Naive thymus-derived CD8-positive, alpha-beta T cell (primary cell): ENCODE measurements around the gene CCL3. TPM values are rescaled to one million over a fixed set of nuclear protein-coding genes. Genes with fewer than 3 reads are reported as not detected.
"Not testable (repeated sequence)": the region's sequence is repeated elsewhere in the genome, so short reads cannot be mapped to it uniquely, and the experiment has no call there.

Source experiments
- ATAC-seq, 2 donors: fragments of 150-1000 bp; cut with Tn5 transposase in 1 of 2; sonication (Bioruptor Pico), chemical (Tn5 transposase) in 1 of 2; 1 replicate in 1 of 2; 2 replicates in 1 of 2; pipeline ENCODE4 v1.10.0; 2021; ENCODE audit warnings: mild to moderate bottlenecking in 2 of 2, moderate library complexity in 2 of 2
- POLR2A ChIA-PET: fragments of 350-600 bp; sonication (Branson Sonifier 250); formaldehyde crosslinking; loops from one replicate; lab custom pipeline; 2021; ENCODE audit warnings: antibody characterized with exemption; lab: Charles Lee
- DNase-seq, 10 donors: peaks; one replicate each; pipeline versions ENCODE4 v3.0.0 to v3.0.0-alpha.2; 2020 to 2022
- H3K27ac Mint-ChIP-seq, 10 donors: one replicate each; pipeline ENCODE4 v1.8.0; 2020 to 2022; ENCODE audit warnings: mild to moderate bottlenecking in 10 of 10, mixed read lengths in 10 of 10, moderate library complexity in 4 of 10, inconsistent platforms in 1 of 10
- H3K27me3 Mint-ChIP-seq, 5 donors: one replicate each; pipeline ENCODE4 v1.8.0; 2021 to 2022; ENCODE audit warnings: mixed read lengths in 5 of 5
- H3K36me3 Mint-ChIP-seq, 3 donors: one replicate each; pipeline ENCODE4 v1.8.0; 2020 to 2022; ENCODE audit warnings: mixed read lengths in 3 of 3, mild to moderate bottlenecking in 2 of 3, inconsistent platforms in 1 of 3
- H3K4me1 Mint-ChIP-seq, 4 donors: one replicate each; pipeline ENCODE4 v1.8.0; 2021 to 2022; ENCODE audit warnings: mixed read lengths in 4 of 4
- H3K4me3 Mint-ChIP-seq, 10 donors: one replicate each; pipeline ENCODE4 v1.8.0; 2020 to 2022; ENCODE audit warnings: mild to moderate bottlenecking in 10 of 10, mixed read lengths in 10 of 10, moderate library complexity in 6 of 10, inconsistent platforms in 1 of 10
- H3K9me3 Mint-ChIP-seq, 9 donors: one replicate each; pipeline ENCODE4 v1.8.0; 2020 to 2022; ENCODE audit warnings: mixed read lengths in 9 of 9, mild to moderate bottlenecking in 3 of 9, inconsistent platforms in 1 of 9, moderate library complexity in 1 of 9
- polyA plus RNA-seq, 3 donors: library from polyadenylated mRNA; unstranded; fragments of 300-500 nt; fragmentation: Illumina TruSeq; gene quantifications; one replicate each; pipeline ENCODE4 v1.2.3, GENCODE V29; 2021
- total RNA-seq, 8 experiments: library from RNA in 2 of 8; stranded (reverse) in 2 of 8; gene quantifications; one replicate each; pipeline ENCODE4 v1.2.3 and lab custom pipeline; 2021 to 2026

CCL3 gene
- total and polyA plus RNA-seq, 5 experiments from 2014 or later = 1.6 to 10.9 (median 2.6) TPM; not detected in 2

DNA sequence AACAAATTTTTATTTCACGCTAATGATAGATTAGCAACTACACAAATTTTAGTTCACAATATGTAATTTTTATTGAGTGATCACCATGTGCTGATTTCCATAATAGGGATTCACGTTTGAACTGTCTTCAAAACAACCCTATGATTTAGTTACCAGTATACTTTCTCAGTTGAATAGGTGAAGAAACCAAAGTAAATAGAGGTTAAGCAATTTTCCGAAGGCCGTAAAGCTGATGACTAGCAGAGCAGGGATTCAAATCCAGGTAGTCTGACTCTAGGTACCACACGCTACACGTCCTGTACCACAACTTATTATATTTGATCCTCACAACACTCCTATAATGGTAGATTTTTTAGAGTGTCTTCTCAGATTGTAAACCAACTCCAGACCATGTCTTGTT lies 2.8 kb upstream of the CCL3 start:
- ATAC-seq, DNase-seq, H3K27ac Mint-ChIP-seq, POLR2A ChIA-PET, H3K4me3 Mint-ChIP-seq, H3K36me3 Mint-ChIP-seq, H3K9me3 Mint-ChIP-seq: not testable (repeated sequence)
- peaks cover 4 to 70% (median 8%) of the 10 kb centered on the region in 4 donors for H3K4me1 Mint-ChIP-seq
- H3K27me3 Mint-ChIP-seq = peaks cover 8 to 37% (median 29%) of the 10 kb centered on the region in 5 donors

DNA sequence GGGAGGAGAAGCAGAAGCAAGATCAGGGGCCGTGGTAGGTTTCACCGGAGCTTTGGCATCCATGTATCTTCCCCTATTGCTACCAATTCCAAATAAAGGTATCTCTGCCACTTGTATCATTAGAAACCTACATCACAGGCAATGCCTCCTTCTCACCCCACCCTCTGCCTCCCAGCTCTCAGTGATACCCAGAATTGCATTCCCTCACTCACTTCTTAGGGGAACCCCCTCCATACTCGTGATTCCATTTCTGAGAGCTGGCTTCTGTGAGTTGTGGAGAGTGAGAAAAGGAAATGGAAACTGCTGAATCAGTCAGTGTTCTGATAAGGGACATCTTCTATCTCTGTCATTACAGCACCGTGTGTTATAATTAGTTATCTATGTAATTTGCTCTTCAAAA lies 2.3 kb upstream of the CCL3 start:
- H3K27me3 Mint-ChIP-seq = peaks cover 8 to 37% (median 29%) of the 10 kb centered on the region in 5 donors
- no peaks in the 10 kb centered on the region for H3K36me3 Mint-ChIP-seq
- peak overlapping the region in 1 of 10 donors; percentile 9 for H3K4me3 Mint-ChIP-seq
- H3K4me1 Mint-ChIP-seq = peaks cover 4 to 69% (median 8%) of the 10 kb centered on the region in 4 donors
- POLR2A ChIA-PET = no interaction called here
- DNase-seq (no peak), ATAC-seq (no peak)
- H3K27ac Mint-ChIP-seq = no peak overlapping the region
- peaks cover 0 to 3% (median 0%) of the 10 kb centered on the region in 9 donors for H3K9me3 Mint-ChIP-seq

DNA sequence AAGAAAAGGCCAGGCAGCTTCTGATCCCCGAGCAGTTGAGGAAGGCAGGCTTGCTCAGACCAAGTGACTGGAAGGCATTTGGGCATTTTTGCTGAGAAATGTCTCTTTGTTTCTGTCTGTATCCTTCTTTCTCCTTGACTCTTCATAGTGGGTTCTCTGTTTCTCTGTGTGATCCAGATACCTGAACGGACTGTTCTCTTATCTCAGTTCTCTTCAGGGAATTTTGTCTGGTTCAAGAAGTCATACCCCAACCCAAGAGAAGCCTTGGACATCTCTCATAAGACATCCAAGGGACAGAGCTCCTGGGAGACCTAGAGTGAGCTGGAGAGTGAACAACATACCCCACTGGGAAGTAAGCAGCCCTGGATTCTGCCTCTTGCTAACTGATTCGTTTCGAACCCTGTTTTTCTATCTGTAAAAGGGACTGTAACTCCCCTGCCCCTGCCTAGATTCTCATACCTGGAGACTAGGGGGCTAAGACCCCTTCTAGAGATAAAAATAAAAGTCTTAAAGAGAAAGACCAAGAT lies 541 bp downstream of the CCL3 start:
- POLR2A ChIA-PET = no interaction called here

DNA sequence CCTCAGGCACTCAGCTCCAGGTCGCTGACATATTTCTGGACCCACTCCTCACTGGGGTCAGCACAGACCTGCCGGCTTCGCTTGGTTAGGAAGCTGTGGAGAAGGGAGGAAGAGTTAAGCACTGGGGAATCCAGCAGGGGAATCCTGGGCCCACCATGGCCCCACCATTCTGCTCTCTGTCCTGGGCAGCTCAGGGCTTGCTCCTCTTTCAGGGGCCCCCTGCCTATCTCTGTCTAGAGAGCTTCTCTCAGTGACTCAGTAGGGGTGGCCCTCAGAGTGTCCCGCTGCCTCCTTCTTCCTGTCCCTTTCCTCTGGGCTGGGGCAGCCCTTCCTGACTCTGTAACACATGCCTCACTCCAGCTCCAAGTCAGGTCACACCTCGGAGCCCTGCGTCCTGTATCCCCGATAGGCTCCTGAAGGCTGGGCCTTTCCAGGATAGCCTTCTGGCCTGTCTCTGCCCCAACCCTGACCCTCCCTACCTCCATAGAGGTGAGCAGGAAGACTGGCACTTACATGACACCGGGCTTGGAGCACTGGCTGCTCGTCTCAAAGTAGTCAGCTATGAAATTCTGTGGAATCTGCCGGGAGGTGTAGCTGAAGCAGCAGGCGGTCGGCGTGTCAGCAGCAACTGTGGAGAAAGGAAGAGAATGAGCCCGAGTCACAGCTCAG lies 1.1 kb downstream of the CCL3 start:
- Mint-ChIP-seq H3K36me3 (no peaks in the 10 kb centered on the region), H3K27me3 (peaks cover 6 to 29% (median 25%) of the 10 kb centered on the region in 5 donors)
- POLR2A ChIA-PET = no interaction called here

More for the DNA sequence above, 541 bp downstream of the CCL3 start:
- Mint-ChIP-seq H3K9me3 (peaks cover 0 to 3% (median 0%) of the 10 kb centered on the region in 9 donors), H3K36me3 (no peaks in the 10 kb centered on the region), H3K27ac (peak overlapping the region in 3 of 10 donors; percentile 63 to 91 (median 82)), H3K4me1 (peaks cover 2 to 74% (median 8%) of the 10 kb centered on the region in 4 donors), H3K4me3 (peak overlapping the region in 2 of 10 donors; percentile 61 to 82), H3K27me3 (peaks cover 8 to 35% (median 29%) of the 10 kb centered on the region in 5 donors)
- DNase-seq (no peak), ATAC-seq (no peak)

DNA sequence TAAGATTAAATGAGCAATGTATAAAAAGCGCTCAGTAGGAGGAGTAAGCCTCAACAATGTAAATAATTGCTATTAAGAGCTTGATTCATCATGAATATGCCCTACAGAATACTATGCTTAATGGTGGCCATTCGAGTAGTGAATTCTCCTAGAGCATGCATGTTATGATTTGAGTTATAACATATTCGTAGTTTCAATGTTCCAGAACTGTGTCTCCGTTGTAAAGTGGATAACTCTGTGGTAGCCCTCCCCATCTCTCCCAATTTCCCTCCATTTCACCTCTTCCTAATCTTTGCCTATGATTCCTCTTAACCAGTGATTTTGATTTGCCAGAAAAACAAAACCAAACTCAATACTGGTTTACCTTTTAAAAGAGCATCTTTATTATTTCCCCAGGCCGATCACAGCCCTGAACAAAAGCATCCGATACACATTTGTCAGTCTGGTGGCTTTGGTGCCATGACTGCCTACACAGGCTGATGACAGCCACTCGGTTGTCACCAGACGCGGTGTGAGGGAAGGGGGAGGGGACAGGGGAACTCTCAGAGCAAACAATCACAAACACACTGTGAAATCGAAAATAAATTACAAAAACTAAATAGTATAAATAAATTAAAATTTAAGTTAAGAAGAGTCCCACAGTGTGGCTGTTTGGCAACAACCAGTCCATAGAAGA lies 1.9 kb downstream of the CCL3 start:
- DNase-seq, ATAC-seq, POLR2A ChIA-PET, H3K36me3 Mint-ChIP-seq, H3K9me3 Mint-ChIP-seq: not testable (repeated sequence)
- Mint-ChIP-seq H3K27ac (peak overlapping the region in 2 of 10 donors; percentile 47 to 91), H3K27me3 (peaks cover 6 to 25% (median 20%) of the 10 kb centered on the region in 5 donors), H3K4me1 (peaks cover 2 to 80% (median 11%) of the 10 kb centered on the region in 4 donors), H3K4me3 (peak overlapping the region in 2 of 10 donors; percentile 46 to 71)

More for the DNA sequence above, 1.1 kb downstream of the CCL3 start:
- peaks cover 0 to 78% (median 8%) of the 10 kb centered on the region in 4 donors for H3K4me1 Mint-ChIP-seq
- DNase-seq (no peak), ATAC-seq (no peak)
- peaks cover 0 to 3% (median 0%) of the 10 kb centered on the region in 9 donors for H3K9me3 Mint-ChIP-seq
- peak overlapping the region in 2 of 10 donors; percentile 82 to 91 for H3K27ac Mint-ChIP-seq
- peak overlapping the region in 2 of 10 donors; percentile 61 to 82 for H3K4me3 Mint-ChIP-seq

DNA sequence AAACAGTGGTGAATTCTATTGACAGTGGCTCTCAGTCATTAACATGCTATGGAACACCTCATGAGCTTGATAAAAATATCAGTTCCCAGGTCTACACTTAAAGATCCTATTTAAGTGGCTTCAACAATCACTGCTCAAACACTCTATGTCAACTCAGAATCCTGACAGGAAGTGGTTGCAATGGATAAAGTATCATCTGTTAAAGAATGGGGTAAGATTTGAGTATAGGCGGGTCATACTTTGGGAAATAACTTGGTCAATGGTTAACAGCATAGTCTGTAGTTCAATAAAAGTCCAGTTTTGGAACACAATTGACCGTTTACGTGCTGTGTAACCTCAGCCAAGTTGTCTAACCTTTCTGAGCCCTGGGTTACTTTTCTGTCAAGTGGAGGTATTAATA lies 2.5 kb downstream of the CCL3 start:
- H3K36me3 Mint-ChIP-seq, POLR2A ChIA-PET, H3K9me3 Mint-ChIP-seq, ATAC-seq, DNase-seq, H3K27ac Mint-ChIP-seq, H3K4me3 Mint-ChIP-seq: not testable (repeated sequence)
- H3K27me3 Mint-ChIP-seq = peaks cover 4 to 22% (median 20%) of the 10 kb centered on the region in 5 donors
- H3K4me1 Mint-ChIP-seq = peaks cover 6 to 80% (median 16%) of the 10 kb centered on the region in 4 donors

DNA sequence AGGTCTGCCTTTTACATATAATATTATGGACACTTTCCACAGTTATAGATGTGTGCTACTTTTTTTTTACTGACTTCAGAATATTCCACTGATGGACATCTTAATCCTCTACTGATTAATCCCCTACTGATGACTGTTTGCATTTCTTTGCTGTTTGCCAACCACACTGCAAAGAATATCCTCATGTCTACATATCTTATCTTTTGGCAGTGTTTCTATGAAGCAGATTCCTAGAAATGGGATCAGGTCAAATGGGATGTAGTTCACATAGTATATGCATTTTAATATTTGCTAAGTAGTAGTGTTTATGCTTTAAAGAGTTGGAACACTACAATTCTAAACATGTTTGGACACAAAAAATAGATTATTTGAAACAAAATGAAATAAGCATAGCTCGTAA lies 3.2 kb downstream of the CCL3 start:
- Mint-ChIP-seq H3K4me1 (peaks cover 9 to 80% (median 23%) of the 10 kb centered on the region in 4 donors), H3K27me3 (peaks cover 3 to 22% (median 19%) of the 10 kb centered on the region in 5 donors), H3K9me3 (peaks cover 0 to 3% (median 0%) of the 10 kb centered on the region in 9 donors), H3K4me3 (no peak overlapping the region), H3K27ac (no peak overlapping the region), H3K36me3 (no peaks in the 10 kb centered on the region)
- POLR2A ChIA-PET = no interaction called here
- ATAC-seq (no peak), DNase-seq (no peak)

DNA sequence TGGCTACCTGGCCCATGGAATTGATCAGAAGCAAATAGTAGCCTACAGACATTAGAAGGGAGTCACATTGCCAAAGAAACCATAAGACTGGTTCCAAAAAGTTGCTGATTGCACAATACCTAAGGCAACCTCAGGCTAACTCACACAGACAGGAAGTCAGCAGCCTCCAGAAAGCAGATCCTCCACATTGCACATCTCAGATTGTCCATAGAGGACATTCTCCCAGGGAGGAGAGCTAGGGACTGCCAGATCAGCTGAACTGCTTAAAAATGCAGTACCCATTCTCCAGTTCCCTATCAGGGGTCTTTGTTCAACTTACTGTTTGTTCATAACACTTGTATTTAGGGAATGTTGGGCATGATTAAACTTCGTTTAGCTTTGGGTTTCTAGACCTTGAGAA lies 4.2 kb downstream of the CCL3 start:
- Mint-ChIP-seq H3K27ac (peak overlapping the region in 1 of 10 donors; percentile 80), H3K9me3 (peaks cover 0 to 3% (median 0%) of the 10 kb centered on the region in 9 donors), H3K36me3 (no peaks in the 10 kb centered on the region), H3K4me3 (peak overlapping the region in 2 of 10 donors; percentile 9 to 32), H3K4me1 (peaks cover 9 to 79% (median 25%) of the 10 kb centered on the region in 4 donors), H3K27me3 (peaks cover 0 to 18% (median 12%) of the 10 kb centered on the region in 5 donors)
- POLR2A ChIA-PET = no interaction called here
- no peak for ATAC-seq
- no peak for DNase-seq

DNA sequence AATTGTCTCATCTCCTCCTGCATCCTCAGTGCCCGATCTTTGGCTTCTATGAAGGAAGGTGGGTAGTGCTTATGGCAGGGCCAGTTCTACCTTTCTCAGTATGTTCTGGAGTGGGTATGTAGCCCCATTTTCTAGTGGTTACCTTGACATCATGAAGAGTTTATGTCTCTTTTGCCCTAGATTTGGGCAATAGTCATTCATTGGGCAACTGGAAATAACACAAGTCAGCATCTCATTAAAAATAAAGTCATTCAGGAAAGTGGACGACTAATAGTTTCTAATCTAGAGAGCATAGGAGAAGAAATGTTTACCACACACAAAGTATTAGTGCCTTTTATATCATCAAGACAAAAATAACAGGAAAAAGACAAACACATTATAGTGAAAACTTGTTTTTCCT lies 6.3 kb downstream of the CCL3 start:
- POLR2A ChIA-PET, H3K36me3 Mint-ChIP-seq, DNase-seq, H3K27me3 Mint-ChIP-seq, ATAC-seq, H3K9me3 Mint-ChIP-seq: not testable (repeated sequence)
- Mint-ChIP-seq H3K4me3 (peak overlapping the region in 1 of 10 donors; percentile 20), H3K27ac (peak overlapping the region in 2 of 10 donors; percentile 64 to 83), H3K4me1 (peaks cover 9 to 65% (median 17%) of the 10 kb centered on the region in 4 donors)

DNA sequence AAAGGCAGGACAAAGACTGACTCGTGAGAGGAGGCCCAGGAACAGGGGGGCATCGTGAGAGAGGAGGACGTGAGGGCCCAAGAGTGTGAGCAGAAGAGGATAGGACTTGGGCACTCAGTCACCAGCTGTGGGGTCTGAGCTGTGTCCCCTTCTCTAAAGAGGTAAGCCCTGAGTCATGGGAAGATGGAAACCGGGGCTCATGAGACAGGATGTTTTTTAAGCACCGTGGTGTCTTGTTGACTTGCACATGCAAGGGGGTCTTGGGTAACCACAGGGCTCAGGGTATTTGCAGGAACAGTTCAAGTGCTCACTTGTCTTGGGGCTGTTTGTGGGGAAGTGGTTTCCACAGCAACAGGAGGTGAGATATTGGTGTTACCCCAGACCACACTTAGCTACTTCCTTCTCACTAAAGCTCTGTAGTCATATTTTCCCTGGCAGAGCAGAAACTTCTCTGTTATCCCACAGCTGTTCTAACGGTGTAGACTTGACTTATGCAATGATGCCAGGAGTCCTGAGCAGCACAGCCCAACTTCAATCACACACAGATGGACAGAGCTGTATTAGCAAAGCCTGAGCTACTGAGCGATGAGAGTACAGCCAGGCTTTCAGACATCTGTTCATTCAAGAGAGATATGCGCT lies 7.3 kb downstream of the CCL3 start:
- POLR2A ChIA-PET, H3K27me3 Mint-ChIP-seq, H3K36me3 Mint-ChIP-seq, H3K9me3 Mint-ChIP-seq: not testable (repeated sequence)
- Mint-ChIP-seq H3K4me1 (peaks cover 9 to 59% (median 17%) of the 10 kb centered on the region in 4 donors), H3K4me3 (peak overlapping the region in 9 of 10 donors; percentile 13 to 73 (median 47)), H3K27ac (peak overlapping the region; percentile 14 to 96 (median 84))
- peak; percentile 78 to 81 for ATAC-seq
- DNase-seq = peak in 7 of 10 donors; percentile 24 to 66 (median 38)

DNA sequence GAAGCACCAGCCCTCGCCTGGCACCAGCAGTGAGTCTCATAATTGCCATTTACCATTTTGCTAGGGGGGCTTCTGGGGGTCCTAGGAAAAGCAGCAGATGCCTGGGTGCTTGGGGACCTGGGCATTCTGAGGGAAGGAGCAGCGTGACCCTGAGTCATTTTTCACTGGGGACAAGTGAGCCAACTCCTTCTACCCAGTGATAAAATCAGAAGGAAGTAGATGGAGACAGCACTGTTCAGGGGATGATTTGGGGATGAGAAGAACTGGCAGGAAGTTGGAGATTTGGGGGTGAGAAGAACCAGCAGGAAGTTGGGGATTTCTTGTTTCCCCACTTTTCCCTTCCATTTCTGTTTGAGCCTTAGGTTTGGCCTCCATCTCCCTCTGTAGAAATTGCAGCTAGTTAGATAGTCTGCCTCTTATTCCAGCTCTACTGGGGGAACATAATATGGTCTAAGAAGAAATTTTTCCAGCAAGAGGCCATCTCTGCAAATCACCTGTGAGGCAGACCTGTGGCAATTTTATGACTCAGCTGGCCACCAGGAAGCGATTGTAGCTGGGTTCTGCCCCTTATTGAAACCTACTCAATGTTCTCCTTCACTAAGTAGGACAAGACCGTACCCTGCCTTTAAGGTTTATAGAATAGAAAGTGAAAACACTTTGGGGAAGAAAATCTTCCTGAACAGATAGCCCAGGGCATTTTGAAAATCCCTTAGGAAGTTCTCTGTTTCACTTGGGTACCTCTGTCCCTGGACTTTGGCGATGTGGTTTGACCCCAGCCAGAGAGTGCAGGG lies 8.1 kb downstream of the CCL3 start:
- H3K9me3 Mint-ChIP-seq, H3K27me3 Mint-ChIP-seq, H3K36me3 Mint-ChIP-seq, POLR2A ChIA-PET, DNase-seq: not testable (repeated sequence)
- H3K4me1 Mint-ChIP-seq = peaks cover 9 to 58% (median 17%) of the 10 kb centered on the region in 4 donors
- H3K4me3 Mint-ChIP-seq = peak overlapping the region in 7 of 10 donors; percentile 15 to 73 (median 44)
- peak overlapping the region in 9 of 10 donors; percentile 24 to 96 (median 84) for H3K27ac Mint-ChIP-seq
- ATAC-seq = peak in 1 of 2 donors; percentile 23
